GM12878 (cell line): ENCODE results near the gene GUCA1A.
A peak's percentile ranks its signal among the peaks of the same experiment; 100 is the strongest.

Experiments used
- BMI1 ChIP-seq: fragments of 450-650 bp; IDR thresholded peaks from 2 replicates; pipeline ENCODE4 v1.6.1; 2016; ENCODE audit warnings: mild to moderate bottlenecking, moderate library complexity, borderline replicate concordance
- BRCA1 ChIP-seq: IDR thresholded peaks from 2 replicates; pipeline ENCODE4 v1.6.1; 2011; ENCODE audit warnings: low read depth, low read length, improper control_type of control experiment
- EGR1 ChIP-seq, 2 experiments: IDR thresholded peaks; 1 replicate in 1 of 2; 2 replicates in 1 of 2; pipeline ENCODE4 v1.6.1; 2011 to 2012; ENCODE audit warnings: low read depth in 2 of 2, low read length in 2 of 2, borderline replicate concordance in 1 of 2, mild to moderate bottlenecking in 1 of 2, moderate library complexity in 1 of 2
- JUND ChIP-seq: IDR thresholded peaks from 2 replicates; pipeline ENCODE4 v1.6.1; 2012; ENCODE audit warnings: low read depth, mild to moderate bottlenecking, low read length, improper control_type of control experiment, moderate library complexity
- LARP7 ChIP-seq: fragments of 450-650 bp; IDR thresholded peaks from 2 replicates; pipeline ENCODE4 v1.6.1; 2017; ENCODE audit warnings: mild to moderate bottlenecking
- NFXL1 ChIP-seq: fragments of 450-650 bp; IDR thresholded peaks from 2 replicates; pipeline ENCODE4 v1.6.1; 2017; ENCODE audit warnings: antibody characterized with exemption, mild to moderate bottlenecking, borderline replicate concordance
- POLR2A ChIP-seq: IDR thresholded peaks from 2 replicates; pipeline ENCODE4 v1.6.1; 2011; ENCODE audit warnings: low read depth, mild to moderate bottlenecking, low read length
- TCF3 ChIP-seq: IDR thresholded peaks from 2 replicates; pipeline ENCODE4 v1.6.1; 2012; ENCODE audit warnings: low read depth, mild to moderate bottlenecking, low read length, borderline replicate concordance; ENCODE audit not compliant: insufficient read depth
- YBX1 ChIP-seq: fragments of 450-650 bp; IDR thresholded peaks from 2 replicates; pipeline ENCODE4 v1.6.1; 2016; ENCODE audit warnings: antibody characterized with exemption
- YY1 ChIP-seq: IDR thresholded peaks from 2 replicates; pipeline ENCODE4 v1.6.1; 2011; ENCODE audit warnings: low read depth, mild to moderate bottlenecking, low read length
- TF ChIP-seq, protein P1 (sequence below), 3 experiments: IDR thresholded peaks in 2 of 3; conservative IDR thresholded peaks in 1 of 3; 2 replicates each; pipeline ENCODE4 v1.5.1; 2011; ENCODE audit warnings: low read depth in 3 of 3, low read length in 3 of 3, mild to moderate bottlenecking in 3 of 3, control low read depth in 2 of 3, moderate library complexity in 2 of 3, inconsistent platforms in 1 of 3, mixed read lengths in 1 of 3; ENCODE audit not compliant: control insufficient read depth in 2 of 3, insufficient read depth in 1 of 3; ENCODE audit errors: extremely low read depth in 1 of 3
- TF ChIP-seq, protein P2 (sequence below): fragments of 450-650 bp; IDR thresholded peaks from 2 replicates; pipeline ENCODE4 v1.6.1; 2016; ENCODE audit warnings: mild to moderate bottlenecking, moderate library complexity, borderline replicate concordance

DNA sequence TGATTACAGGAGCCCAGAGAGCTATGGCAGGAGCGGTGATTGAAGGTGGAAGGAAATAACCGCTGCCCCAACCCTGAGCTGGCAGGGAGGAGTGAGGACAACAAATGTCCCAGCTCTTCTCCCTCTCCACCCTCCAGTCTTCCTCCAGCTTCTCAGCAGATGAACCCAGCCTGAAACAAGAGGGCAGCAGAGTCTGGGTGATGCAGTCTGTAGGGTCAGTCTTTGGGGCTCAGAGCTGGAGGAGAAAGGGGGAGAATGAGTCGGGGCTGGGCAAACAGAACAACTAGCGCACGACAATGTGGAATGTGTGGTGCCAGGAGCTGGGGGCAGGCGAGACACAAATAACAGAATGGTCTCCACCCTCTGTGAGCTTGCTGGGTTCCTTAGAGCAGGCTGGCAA, 4.5 kb upstream of the GUCA1A start:
- TF ChIP-seq, protein P1, sequence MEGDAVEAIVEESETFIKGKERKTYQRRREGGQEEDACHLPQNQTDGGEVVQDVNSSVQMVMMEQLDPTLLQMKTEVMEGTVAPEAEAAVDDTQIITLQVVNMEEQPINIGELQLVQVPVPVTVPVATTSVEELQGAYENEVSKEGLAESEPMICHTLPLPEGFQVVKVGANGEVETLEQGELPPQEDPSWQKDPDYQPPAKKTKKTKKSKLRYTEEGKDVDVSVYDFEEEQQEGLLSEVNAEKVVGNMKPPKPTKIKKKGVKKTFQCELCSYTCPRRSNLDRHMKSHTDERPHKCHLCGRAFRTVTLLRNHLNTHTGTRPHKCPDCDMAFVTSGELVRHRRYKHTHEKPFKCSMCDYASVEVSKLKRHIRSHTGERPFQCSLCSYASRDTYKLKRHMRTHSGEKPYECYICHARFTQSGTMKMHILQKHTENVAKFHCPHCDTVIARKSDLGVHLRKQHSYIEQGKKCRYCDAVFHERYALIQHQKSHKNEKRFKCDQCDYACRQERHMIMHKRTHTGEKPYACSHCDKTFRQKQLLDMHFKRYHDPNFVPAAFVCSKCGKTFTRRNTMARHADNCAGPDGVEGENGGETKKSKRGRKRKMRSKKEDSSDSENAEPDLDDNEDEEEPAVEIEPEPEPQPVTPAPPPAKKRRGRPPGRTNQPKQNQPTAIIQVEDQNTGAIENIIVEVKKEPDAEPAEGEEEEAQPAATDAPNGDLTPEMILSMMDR (IDR thresholded peaks at IDR 0.05 in 2 of 3, conservative IDR thresholded peaks at IDR 0.05 in 1 of 3; ENCODE audit: control insufficient read depth in 2 of 3, extremely low read depth in 1 of 3, insufficient read depth in 1 of 3, low read depth in 3 of 3, low read length in 3 of 3): peak in 1 of 3 experiments; percentile 32; a peak in 2 of 6 replicates
- TF ChIP-seq JUND (no peak), POLR2A (no peak), NFXL1 (no peak), BRCA1 (no peak), YBX1 (no peak), EGR1 (IDR thresholded peaks at IDR 0.05; ENCODE audit: borderline replicate concordance in 1 of 2, low read depth in 2 of 2, low read length in 2 of 2) (no peak), TCF3 (no peak), BMI1 (no peak), YY1 (no peak), LARP7 (no peak)
- TF ChIP-seq, protein P2, sequence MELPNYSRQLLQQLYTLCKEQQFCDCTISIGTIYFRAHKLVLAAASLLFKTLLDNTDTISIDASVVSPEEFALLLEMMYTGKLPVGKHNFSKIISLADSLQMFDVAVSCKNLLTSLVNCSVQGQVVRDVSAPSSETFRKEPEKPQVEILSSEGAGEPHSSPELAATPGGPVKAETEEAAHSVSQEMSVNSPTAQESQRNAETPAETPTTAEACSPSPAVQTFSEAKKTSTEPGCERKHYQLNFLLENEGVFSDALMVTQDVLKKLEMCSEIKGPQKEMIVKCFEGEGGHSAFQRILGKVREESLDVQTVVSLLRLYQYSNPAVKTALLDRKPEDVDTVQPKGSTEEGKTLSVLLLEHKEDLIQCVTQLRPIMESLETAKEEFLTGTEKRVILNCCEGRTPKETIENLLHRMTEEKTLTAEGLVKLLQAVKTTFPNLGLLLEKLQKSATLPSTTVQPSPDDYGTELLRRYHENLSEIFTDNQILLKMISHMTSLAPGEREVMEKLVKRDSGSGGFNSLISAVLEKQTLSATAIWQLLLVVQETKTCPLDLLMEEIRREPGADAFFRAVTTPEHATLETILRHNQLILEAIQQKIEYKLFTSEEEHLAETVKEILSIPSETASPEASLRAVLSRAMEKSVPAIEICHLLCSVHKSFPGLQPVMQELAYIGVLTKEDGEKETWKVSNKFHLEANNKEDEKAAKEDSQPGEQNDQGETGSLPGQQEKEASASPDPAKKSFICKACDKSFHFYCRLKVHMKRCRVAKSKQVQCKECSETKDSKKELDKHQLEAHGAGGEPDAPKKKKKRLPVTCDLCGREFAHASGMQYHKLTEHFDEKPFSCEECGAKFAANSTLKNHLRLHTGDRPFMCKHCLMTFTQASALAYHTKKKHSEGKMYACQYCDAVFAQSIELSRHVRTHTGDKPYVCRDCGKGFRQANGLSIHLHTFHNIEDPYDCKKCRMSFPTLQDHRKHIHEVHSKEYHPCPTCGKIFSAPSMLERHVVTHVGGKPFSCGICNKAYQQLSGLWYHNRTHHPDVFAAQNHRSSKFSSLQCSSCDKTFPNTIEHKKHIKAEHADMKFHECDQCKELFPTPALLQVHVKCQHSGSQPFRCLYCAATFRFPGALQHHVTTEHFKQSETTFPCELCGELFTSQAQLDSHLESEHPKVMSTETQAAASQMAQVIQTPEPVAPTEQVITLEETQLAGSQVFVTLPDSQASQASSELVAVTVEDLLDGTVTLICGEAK: no peak
